PFSK-1 (cell line): ENCODE results near the gene AJM1.

Experiments
- POLR2AphosphoS5 ChIP-seq: IDR thresholded peaks from 2 replicates; pipeline ENCODE4 v1.6.1; 2012; ENCODE audit warnings: low read depth, mild to moderate bottlenecking, control low read depth, low read length, moderate library complexity
- SIN3A ChIP-seq: IDR thresholded peaks from 2 replicates; pipeline ENCODE4 v1.6.1; 2012; ENCODE audit warnings: mild to moderate bottlenecking, low read length, moderate library complexity, borderline replicate concordance; ENCODE audit not compliant: insufficient read depth

DNA sequence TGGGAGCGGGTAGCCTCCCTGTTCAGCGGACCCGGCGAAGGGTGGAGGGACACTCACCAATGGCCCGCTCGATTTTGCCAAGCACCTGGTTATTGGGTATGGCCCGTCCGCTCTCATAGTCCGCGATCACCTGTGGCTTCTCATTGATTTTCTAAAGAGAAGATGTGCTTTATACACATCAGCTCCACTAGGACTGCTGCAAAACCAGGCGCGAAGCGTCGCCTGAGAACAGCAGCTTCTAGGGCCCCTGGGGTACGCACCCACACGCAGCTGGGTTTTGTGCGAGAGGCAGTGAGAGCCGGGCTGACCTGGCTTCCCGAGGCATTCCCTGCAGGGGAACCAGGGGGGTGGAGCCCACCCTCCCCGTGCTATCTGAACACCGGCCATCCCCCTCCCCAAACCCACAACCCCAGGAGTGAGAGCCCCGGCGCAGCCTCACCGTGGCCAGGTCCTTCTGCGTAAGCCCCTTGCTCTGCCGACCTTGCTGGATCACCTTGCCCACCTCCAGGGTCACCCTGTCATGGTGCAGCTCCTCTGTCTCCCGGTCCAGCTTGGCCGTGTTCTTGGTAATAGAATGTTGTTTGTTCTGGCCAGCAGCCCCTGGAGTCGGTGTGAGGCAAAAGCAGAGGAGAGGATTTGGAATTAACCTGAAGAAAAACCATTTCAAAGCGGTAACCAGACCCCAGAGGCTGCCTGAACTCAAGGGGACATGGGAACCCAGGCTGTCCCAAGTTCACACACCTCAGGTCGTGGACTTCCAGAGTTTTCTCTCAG lies 20.8 kb downstream of the AJM1 start:
- TF ChIP-seq POLR2AphosphoS5 (no peak), SIN3A (no peak)
